HEK293T (cell line): ENCODE measurements around the gene MCM10.

Experiments used
- CTCF ChIA-PET: fragments of 350-600 bp; formaldehyde crosslinking; extraction: SDS; loops from one replicate; lab custom pipeline; 2021; ENCODE audit warnings: antibody characterized with exemption, inconsistent platforms; lab: Yijun Ruan, JAX
- POLR2A ChIA-PET: fragments of 350-600 bp; formaldehyde crosslinking; extraction: SDS; loops from one replicate; lab custom pipeline; 2020; ENCODE audit warnings: antibody characterized with exemption, inconsistent platforms; lab: Yijun Ruan, JAX
- DNase-seq: peaks from one replicate; pipeline ENCODE4 v3.0.0; 2012; ENCODE audit warnings: mixed read lengths; ENCODE audit errors: extremely low spot score
- ARNT ChIP-seq: fragments of 450-650 bp; IDR thresholded peaks from 2 replicates; pipeline ENCODE4 v1.6.1; 2017; ENCODE audit warnings: mild to moderate bottlenecking
- BHLHE40 ChIP-seq: fragments of 450-650 bp; IDR thresholded peaks from 2 replicates; pipeline ENCODE4 v1.6.1; 2016; ENCODE audit warnings: mild to moderate bottlenecking, moderate library complexity, borderline replicate concordance
- CTBP1 ChIP-seq: fragments of 450-650 bp; IDR thresholded peaks from 2 replicates; pipeline ENCODE4 v1.6.1; 2016; ENCODE audit warnings: borderline replicate concordance
- ELF4 ChIP-seq: fragments of 450-650 bp; IDR thresholded peaks from 2 replicates; pipeline ENCODE4 v1.6.1; 2017; ENCODE audit warnings: antibody characterized with exemption
- FOXA1 ChIP-seq: fragments of 450-650 bp; IDR thresholded peaks from 2 replicates; pipeline ENCODE4 v1.6.1; 2016; ENCODE audit warnings: mild to moderate bottlenecking
- FOXK2 ChIP-seq: fragments of 450-650 bp; IDR thresholded peaks from 2 replicates; pipeline ENCODE4 v1.6.1; 2016; ENCODE audit warnings: mild to moderate bottlenecking
- FOXM1 ChIP-seq: fragments of 450-650 bp; IDR thresholded peaks from 2 replicates; pipeline ENCODE4 v1.6.1; 2017; ENCODE audit warnings: mild to moderate bottlenecking, borderline replicate concordance
- HDGF ChIP-seq: fragments of 450-650 bp; IDR thresholded peaks from 2 replicates; pipeline ENCODE4 v1.6.1; 2017; ENCODE audit warnings: antibody characterized with exemption, borderline replicate concordance
- L3MBTL2 ChIP-seq: fragments of 450-650 bp; conservative IDR thresholded peaks from 2 replicates; pipeline ENCODE4 v1.6.1; 2016; ENCODE audit warnings: mild to moderate bottlenecking
- LEF1 ChIP-seq: fragments of 450-650 bp; IDR thresholded peaks from 2 replicates; pipeline ENCODE4 v1.6.1; 2017; ENCODE audit warnings: mild to moderate bottlenecking, borderline replicate concordance
- NFRKB ChIP-seq: fragments of 450-650 bp; IDR thresholded peaks from 2 replicates; pipeline ENCODE4 v1.6.1; 2016; ENCODE audit warnings: mild to moderate bottlenecking, moderate library complexity
- PKNOX1 ChIP-seq: fragments of 450-650 bp; IDR thresholded peaks from 2 replicates; pipeline ENCODE4 v1.6.1; 2016
- SP1 ChIP-seq: fragments of 450-650 bp; IDR thresholded peaks from 2 replicates; pipeline ENCODE4 v1.6.1; 2017
- SUZ12 ChIP-seq: fragments of 450-650 bp; IDR thresholded peaks from 2 replicates; pipeline ENCODE4 v1.6.1; 2016; ENCODE audit warnings: mild to moderate bottlenecking
- TARDBP ChIP-seq: fragments of 450-650 bp; IDR thresholded peaks from 2 replicates; pipeline ENCODE4 v1.6.1; 2016
- ZNF384 ChIP-seq: fragments of 450-650 bp; IDR thresholded peaks from 2 replicates; pipeline ENCODE4 v1.6.1; 2016

Gene MCM10

GRCh38 chr10:13206091-13206490 is 44.7 kb downstream of the MCM10 start:
- DNase-seq: no peak
- ChIA-PET POLR2A (no interaction called here), CTCF (interaction anchor here (0.6 kb wide), 1 partner anchor 225 kb away, joined by 5 read pairs; no protein-coding TSS in a partner anchor)
- no peak for TF ChIP-seq ARNT
- no peak for TF ChIP-seq SUZ12
- TF ChIP-seq L3MBTL2: no peak
- no peak for TF ChIP-seq FOXM1
- no peak for TF ChIP-seq FOXA1
- no peak for TF ChIP-seq NFRKB
- no peak for TF ChIP-seq ZNF384
- no peak for TF ChIP-seq TARDBP
- TF ChIP-seq ELF4: no peak
- no peak for TF ChIP-seq BHLHE40
- TF ChIP-seq SP1: no peak
- TF ChIP-seq LEF1: no peak
- TF ChIP-seq PKNOX1: no peak
- no peak for TF ChIP-seq FOXK2
- TF ChIP-seq HDGF: no peak
- no peak for TF ChIP-seq CTBP1

DNA sequence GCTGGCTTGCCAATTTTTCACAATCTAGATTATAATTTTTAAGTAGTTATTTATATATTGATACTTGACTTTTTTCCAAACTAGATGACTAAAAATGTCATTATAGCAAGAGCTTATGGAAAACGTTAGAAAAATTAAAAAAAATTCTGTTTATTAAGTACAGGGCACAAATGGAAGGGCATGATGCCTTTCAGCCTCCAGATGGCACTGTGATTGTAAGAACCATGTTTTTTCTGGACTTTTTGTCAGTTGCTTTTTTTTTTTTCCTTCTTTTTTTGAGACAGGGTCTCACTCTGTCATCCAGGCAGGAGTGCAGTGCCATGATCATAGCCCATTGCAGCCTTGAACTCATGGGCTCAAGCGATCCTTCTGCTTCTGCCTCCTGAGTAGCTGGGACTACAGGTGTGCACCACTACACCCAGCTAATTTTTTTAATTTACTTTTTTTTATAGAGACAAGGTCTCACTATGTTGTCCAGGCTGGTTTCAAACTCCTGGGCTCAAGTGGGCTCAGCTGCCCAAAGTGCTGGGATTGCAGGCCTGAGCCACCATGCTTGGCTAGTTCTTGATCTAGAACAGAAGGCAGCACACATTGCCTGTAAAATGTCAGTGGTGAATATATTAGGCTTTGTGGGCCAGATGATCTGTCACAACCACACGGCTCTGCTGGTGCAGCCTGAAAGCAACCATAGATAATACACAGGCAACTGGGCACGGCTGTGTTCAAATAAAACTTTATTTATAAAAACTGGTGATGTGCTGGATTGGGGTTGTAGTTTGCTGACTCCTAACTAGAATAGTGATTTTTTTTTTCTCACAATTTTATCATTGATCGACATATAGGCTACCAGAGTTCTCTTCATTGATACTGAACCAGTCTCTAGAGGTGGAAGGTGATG is 45.4 kb downstream of the MCM10 start:
- no peak for DNase-seq
- ChIA-PET POLR2A (interaction anchor here (0.6 kb wide), 1 partner anchor 74 kb away, joined by 3 read pairs; no protein-coding TSS in a partner anchor), CTCF (interaction anchor here (0.6 kb wide), 1 partner anchor 226 kb away, joined by 5 read pairs; no protein-coding TSS in a partner anchor)
- TF ChIP-seq LEF1 (no peak), SUZ12 (no peak), FOXM1 (no peak), HDGF (no peak), ZNF384 (peak; percentile 62; the same call in 1 of the 2 replicates)

DNA sequence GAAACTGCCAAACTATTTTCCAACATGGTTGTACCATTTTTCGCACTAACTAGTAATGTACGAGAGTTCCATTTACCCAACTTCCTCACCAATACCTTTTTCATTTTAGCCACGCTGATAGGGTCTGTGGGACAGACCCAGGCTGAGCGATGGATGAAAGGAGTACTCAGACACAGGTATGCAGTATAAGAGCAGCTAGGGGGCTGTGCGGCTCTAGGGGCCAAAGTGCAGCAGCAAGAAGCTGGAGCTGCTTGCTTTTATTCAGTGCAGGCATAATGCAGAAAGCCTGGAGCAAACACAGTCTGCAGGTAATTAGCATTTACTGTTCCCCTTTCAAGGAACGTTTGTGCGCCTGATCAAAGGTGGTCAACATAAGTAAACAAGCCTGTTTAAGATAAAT is 51.8 kb downstream of the MCM10 start:
- TF ChIP-seq ZNF384 (no peak), TARDBP (no peak)
- POLR2A ChIA-PET: no interaction called here
- no peak for DNase-seq
- CTCF ChIA-PET: interaction anchor here (0.6 kb wide), 1 partner anchor 145 kb away, joined by 3 read pairs; no protein-coding TSS in a partner anchor

DNA sequence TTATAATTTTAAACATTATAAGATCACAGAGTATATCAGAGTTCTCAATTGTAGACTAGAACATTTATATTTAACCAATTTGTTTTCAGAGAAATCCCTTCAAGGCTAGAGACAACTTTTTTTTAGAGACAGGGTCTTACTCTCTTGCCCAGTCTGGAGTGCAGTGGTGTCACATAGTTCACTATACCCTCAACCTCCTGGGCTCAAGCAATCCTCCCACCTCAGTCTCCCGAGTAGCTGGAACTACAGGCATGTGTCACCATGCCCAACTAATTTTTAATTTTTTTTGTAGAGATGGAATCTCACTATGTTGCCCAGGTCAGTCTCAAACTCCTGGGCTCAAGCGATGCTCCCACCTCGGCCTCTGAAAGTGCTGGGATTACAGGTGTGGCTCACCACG is 57.5 kb downstream of the MCM10 start:
- no peak for DNase-seq
- TF ChIP-seq ARNT (no peak), BHLHE40 (no peak), SP1 (no peak), CTBP1 (no peak), FOXM1 (no peak), PKNOX1 (no peak), FOXA1 (no peak), FOXK2 (no peak), ZNF384 (no peak), LEF1 (no peak), NFRKB (no peak), HDGF (no peak)
- ChIA-PET CTCF (no interaction called here), POLR2A (no interaction called here)

DNA sequence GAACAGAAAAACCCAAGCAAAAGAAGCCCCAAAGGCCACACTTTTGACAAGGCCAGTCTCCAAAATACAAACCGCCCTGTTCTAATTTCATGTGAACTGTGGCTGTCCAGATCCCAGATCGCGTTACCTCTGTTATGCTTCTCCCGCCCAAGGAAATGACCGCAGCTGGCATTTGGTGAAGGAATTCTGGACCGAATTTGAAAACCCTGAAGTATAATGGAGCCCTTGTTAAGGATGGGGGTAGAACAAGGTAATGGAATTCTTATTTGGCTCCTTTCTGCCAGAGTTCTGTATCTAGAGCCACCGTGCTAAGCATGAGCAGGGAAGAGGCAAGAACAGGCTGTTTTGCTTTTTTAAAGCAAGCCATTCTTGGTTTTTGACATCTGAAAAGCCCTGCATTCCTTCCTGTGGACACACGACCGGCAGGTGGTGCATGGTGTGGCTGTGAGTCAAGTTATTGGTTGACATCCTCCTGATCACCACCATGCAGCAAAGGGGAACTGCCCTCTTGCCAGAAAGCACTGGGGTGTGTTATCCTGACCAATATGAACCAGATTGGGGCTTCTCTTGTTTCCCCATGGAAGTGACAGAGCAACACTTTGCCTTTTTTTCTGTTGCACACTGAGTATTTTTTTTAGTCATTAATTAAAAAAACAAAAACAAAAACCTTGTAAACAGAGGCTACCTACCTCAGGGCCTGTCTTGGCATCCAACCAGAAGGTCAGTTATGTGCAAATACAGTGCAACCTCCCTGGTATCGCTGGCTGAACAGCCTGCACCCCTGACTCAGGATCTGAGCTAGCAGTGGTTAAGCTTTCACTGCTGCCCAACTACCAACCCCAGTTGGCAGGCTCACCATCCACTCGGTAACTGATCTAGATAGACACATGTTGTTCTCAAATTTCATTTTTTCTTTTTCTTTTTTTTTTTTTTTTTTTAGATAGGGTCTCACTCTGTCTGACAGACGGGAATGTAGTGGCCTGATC is 58.6 kb downstream of the MCM10 start:
- TF ChIP-seq SUZ12 (no peak), NFRKB (no peak), ZNF384 (no peak), FOXM1 (no peak), BHLHE40 (no peak)
- ChIA-PET POLR2A (interaction anchor here (1.2 kb wide), 1 partner anchor 25 kb away, joined by 4 read pairs; no protein-coding TSS in a partner anchor), CTCF (no interaction called here)
- peak; percentile 61 for DNase-seq

DNA sequence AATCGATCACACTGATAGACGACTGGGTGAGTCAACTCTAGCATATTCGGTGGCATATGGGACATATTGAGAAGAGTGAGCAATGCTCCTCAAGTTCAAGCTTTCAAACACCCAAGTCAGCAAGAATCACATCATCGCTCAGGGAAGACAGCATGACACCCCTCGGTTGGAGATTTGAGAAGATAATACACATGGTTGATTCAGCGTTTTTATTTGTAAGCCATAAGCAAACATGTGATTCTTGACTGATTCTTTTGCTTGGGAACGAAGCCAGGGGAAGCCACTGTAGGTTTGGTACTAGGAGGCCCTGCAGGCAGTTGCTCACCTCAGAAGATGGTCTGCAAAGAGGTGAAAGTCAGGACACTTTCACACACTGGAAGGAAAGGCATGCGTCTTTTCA is 60.2 kb downstream of the MCM10 start:
- TF ChIP-seq CTBP1 (no peak), NFRKB (no peak), TARDBP (no peak), PKNOX1 (no peak), FOXK2 (no peak), SP1 (no peak), ELF4 (no peak), BHLHE40 (no peak), FOXM1 (no peak), ARNT (no peak), HDGF (no peak), LEF1 (no peak), L3MBTL2 (no peak), SUZ12 (no peak), FOXA1 (no peak), ZNF384 (no peak)
- DNase-seq: no peak
- POLR2A ChIA-PET: no interaction called here
- CTCF ChIA-PET: no interaction called here
